Transverse colon (tissue), 4 donors: ENCODE measurements around the gene PLPPR2. TPM values are rescaled to one million over a fixed set of nuclear protein-coding genes. Genes with fewer than 3 reads are reported as not detected.

Source experiments
- DNase-seq: peaks from one replicate; pipeline ENCODE4 v3.0.0-alpha.2; 2019
- H3K27ac ChIP-seq, 4 donors: fragments of 200-600 bp; sonication (generic); 2 replicates each; pipeline ENCODE4 v1.5.1; 2016 to 2018; ENCODE audit warnings: inconsistent platforms in 4 of 4
- H3K27me3 ChIP-seq: fragments of 200-600 bp; sonication (generic); 2 replicates; pipeline ENCODE4 v1.5.1; 2017; ENCODE audit warnings: inconsistent platforms
- H3K36me3 ChIP-seq, 4 donors: fragments of 200-600 bp; sonication (generic); 2 replicates each; pipeline ENCODE4 v1.5.1; 2017 to 2019; ENCODE audit warnings: inconsistent platforms in 4 of 4
- H3K4me1 ChIP-seq, 4 donors: fragments of 200-600 bp; sonication (generic); 2 replicates each; pipeline ENCODE4 v1.5.1; 2017 to 2020; ENCODE audit warnings: inconsistent platforms in 4 of 4
- H3K4me3 ChIP-seq, 4 donors: fragments of 200-600 bp; sonication (generic); 1 replicate in 1 of 4; 2 replicates in 3 of 4; pipeline versions ENCODE4 v1.5.1 to v1.6.1; 2017 to 2019; ENCODE audit warnings: inconsistent platforms in 4 of 4
- H3K9me3 ChIP-seq, 2 donors: fragments of 200-600 bp; sonication (generic); 2 replicates each; pipeline ENCODE4 v1.5.1; 2017 to 2019; ENCODE audit warnings: inconsistent platforms in 2 of 2
- CTCF ChIP-seq, 5 experiments: fragments of 200-600 bp in 3 of 5; fragments of 450-650 bp in 2 of 5; sonication (generic) in 3 of 5; IDR thresholded peaks; 1 replicate in 2 of 5; 2 replicates in 3 of 5; pipeline ENCODE4 v1.5.1; 2016 to 2017; ENCODE audit warnings: antibody characterized with exemption in 5 of 5, inconsistent platforms in 3 of 5, mild to moderate bottlenecking in 2 of 5, moderate library complexity in 1 of 5
- EP300 ChIP-seq: sonication (generic); formaldehyde crosslinking; IDR thresholded peaks from one replicate; pipeline ENCODE4 v1.6.1; 2017; ENCODE audit warnings: antibody characterized with exemption, low read depth
- POLR2A ChIP-seq: fragments of 450-650 bp; IDR thresholded peaks from one replicate; pipeline ENCODE4 v1.6.1; 2016; ENCODE audit warnings: antibody characterized with exemption, mild to moderate bottlenecking, moderate library complexity
- POLR2AphosphoS5 ChIP-seq, 3 donors: sonication (generic); formaldehyde crosslinking; IDR thresholded peaks; one replicate each; pipeline ENCODE4 v1.6.1; 2016; ENCODE audit warnings: antibody characterized with exemption in 3 of 3
- WGBS, 2 donors: methylation state at CpG; one replicate each; pipeline ENCODE4 v1.1.5; 2018; ENCODE audit warnings: low coverage in 1 of 2; 5-methylcytosine and 5-hydroxymethylcytosine counted together
- in situ Hi-C, 4 donors: fragments of 200-750 bp; cut with MboI; loops; one replicate each; pipeline versions ENCODE4 v1.15.0 to v1.15.1; 2017; ENCODE audit warnings: low sequenced_read_pairs in 3 of 4, low pct_ligation_motif_present in 1 of 4, low pct_unique_long_range_greater_than_20kb in 1 of 4
- intact Hi-C: fragments of 100-400 bp; cut with DNase I; formaldehyde crosslinking; loops from one replicate; pipeline ENCODE4 v1.15.1; 2023; ENCODE audit warnings: low total_unique reads
- total RNA-seq, 4 donors: library from RNA; depleted of rRNA; stranded (reverse); fragments of >200 nt; gene quantifications; one replicate each; pipeline ENCODE4 v1.1.0, GENCODE V29; 2016

The PLPPR2 gene
- total RNA-seq, 4 donors from 2014 or later: 6.3 to 51.7 (median 11.5) TPM

GRCh38 chr19:11379857-11380350 is 24.7 kb downstream of the PLPPR2 start:
- 87 to 92% methylated on average over 5 to 7 of the region's 7 CpGs for WGBS, 2 donors
- Histone ChIP-seq H3K4me1 (peaks cover 34 to 72% (median 59%) of the 10 kb centered on the region in 4 donors), H3K36me3 (no peaks in the 10 kb centered on the region), H3K27me3 (peaks cover 18% of the 10 kb centered on the region), H3K27ac (peak overlapping the region; percentile 84 to 89 (median 86)), H3K9me3 (no peaks in the 10 kb centered on the region), H3K4me3 (no peak overlapping the region)
- in situ Hi-C loops (loop anchor here in 2 of 4 donors (10.0 to 25.0 kb wide), 2 partner anchors 55 to 107 kb away; partner anchors contain the start of genes ELAVL3 (in 1 of the 2), ODAD3 (in 1 of the 2) and PRKCSH (in 1 of the 2)), intact Hi-C loops (no loop called here)
- DNase-seq: no peak
- TF ChIP-seq POLR2AphosphoS5 (IDR thresholded peaks at IDR 0.05) (no peak), CTCF (IDR thresholded peaks at IDR 0.05) (no peak), POLR2A (no peak), EP300 (no peak)

DNA sequence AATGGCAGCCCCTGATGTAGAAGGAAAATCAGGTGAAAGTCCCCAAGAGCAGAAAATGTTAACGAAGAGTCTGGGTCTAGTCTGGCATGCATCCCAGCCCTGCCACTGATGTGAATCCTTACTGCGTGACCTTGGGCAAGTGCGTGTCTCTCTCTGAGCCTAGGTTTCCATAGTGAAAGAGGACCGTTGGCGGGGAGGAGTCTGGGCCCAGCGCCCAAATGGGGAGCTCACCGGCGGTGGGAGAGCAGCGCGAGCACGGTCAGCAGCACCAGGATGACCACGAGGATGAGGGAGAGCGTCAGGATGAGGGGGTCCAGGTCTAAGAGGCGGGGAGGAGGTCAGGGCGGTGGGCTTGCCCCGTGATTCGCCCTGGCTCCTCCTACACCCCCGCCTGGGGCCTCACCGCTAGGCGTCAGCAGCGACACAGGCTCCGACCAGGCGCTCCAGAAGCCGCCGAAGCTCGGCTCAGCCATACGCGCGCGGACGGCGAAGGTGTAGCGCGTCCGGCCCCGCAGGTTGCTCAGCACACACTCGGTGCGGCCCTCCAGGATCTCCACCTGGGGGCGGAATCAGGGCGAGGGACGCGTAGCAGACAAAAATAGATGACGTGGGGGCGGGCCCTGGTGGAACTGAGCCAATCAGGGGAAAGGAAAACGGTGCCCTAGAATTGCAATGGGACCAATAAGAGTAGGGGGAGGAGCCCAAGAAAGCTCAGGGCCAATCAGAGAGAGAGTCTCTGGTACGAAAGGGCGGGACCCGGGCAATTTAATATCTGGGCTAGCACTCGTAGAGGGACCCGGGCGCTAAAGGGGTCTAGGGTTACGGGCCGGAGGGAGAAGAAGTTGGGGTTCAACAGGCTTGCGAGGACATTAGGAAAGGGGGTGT is 25.7 kb downstream of the PLPPR2 start:
- TF ChIP-seq POLR2AphosphoS5 (IDR thresholded peaks at IDR 0.05) (peak; percentile 95 to 97 (median 96)), EP300 (no peak), CTCF (IDR thresholded peaks at IDR 0.05) (peak; percentile 72 to 92 (median 82)), POLR2A (peak; percentile 84)
- in situ Hi-C loops: loop anchor here in 1 of 4 donors (25.0 kb wide), 1 partner anchor 106 kb away; the partner anchor contains the start of gene ELAVL3
- peaks cover 30 to 66% (median 52%) of the 10 kb centered on the region in 4 donors for H3K4me1 ChIP-seq

DNA sequence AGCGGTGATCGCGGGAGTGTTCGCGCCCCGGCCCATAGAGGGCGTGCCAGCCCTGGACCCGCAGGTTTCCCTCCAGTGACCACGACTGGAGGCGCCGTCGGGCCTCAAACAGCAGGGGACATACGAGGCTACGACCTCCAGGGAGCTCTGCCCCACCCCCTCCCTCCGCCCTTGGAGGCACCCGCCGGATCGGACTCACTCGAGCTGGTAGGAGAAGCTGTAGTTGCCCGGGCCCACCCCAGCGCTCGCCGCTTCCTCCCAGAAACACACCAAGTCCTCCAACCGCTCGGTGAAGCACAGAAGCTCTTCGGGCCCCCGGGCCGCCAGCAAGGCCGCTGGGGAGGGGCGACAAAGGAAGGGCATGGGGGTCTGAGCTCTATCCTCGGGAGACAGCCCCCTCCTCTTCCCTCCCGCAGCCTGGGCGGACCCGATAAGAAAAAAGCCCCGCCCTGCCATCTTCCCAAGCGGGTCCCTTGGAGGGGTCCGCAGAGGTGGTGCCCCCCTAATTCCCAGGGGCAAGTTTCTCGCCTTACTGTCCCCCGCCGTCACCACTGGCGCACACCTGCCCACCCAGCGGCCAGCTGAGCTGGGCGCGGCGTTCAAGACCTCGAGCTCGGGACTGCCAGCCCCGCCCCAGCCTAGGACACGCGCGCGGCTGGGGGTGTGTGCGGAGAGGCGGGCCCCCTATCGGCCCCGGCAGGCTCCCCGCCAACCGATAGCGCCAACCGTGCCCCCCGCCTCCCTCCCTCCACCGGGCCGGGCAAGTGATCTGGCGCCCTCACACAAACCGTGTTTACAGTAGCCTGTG is 27.9 kb downstream of the PLPPR2 start:
- Histone ChIP-seq H3K4me3 (peak overlapping the region in 3 of 4 donors; percentile 2 to 45 (median 34)), H3K9me3 (no peaks in the 10 kb centered on the region), H3K27ac (peak overlapping the region in 1 of 4 donors; percentile 57), H3K27me3 (peaks cover 18% of the 10 kb centered on the region), H3K36me3 (no peaks in the 10 kb centered on the region), H3K4me1 (peaks cover 25 to 44% (median 37%) of the 10 kb centered on the region in 4 donors)
- WGBS, 2 donors: 2% methylated on average over 56 of the region's 65 CpGs; no CpG with 5 or more reads in 1 of the 2 donors
- intact Hi-C loops: no loop called here
- in situ Hi-C loops: loop anchor here in 1 of 4 donors (25.0 kb wide), 1 partner anchor 104 kb away; the partner anchor contains the start of gene ELAVL3
- TF ChIP-seq POLR2A: no peak
- peak; percentile 63 to 75 (median 70) for TF ChIP-seq CTCF (IDR thresholded peaks at IDR 0.05)
- no peak for TF ChIP-seq POLR2AphosphoS5 (IDR thresholded peaks at IDR 0.05)
- no peak for TF ChIP-seq EP300
- peak; percentile 64 for DNase-seq

More for the DNA sequence above, 25.7 kb downstream of the PLPPR2 start:
- 0 to 1% methylated on average over 10 to 53 of the region's 54 CpGs for WGBS, 2 donors
- peak overlapping the region; percentile 84 to 89 (median 86) for H3K27ac ChIP-seq
- H3K27me3 ChIP-seq: peaks cover 18% of the 10 kb centered on the region
- no peaks in the 10 kb centered on the region for H3K36me3 ChIP-seq
- intact Hi-C loops: no loop called here
- no peaks in the 10 kb centered on the region for H3K9me3 ChIP-seq
- DNase-seq: peak; percentile 96
- peak overlapping the region; percentile 41 to 64 (median 44) for H3K4me3 ChIP-seq
